GM18520 (cell line): ENCODE measurements around the gene RABL6.
A peak's percentile ranks its signal among the peaks of the same experiment; 100 is the strongest.

Experiments used
- ATAC-seq: cut with Tn5 transposase; IDR thresholded peaks from one replicate; pipeline ENCODE4 v1.9.1; 2021; ENCODE audit not compliant: unreplicated experiment

Gene RABL6

GRCh38 chr9:136845465-136846260 lies 37.9 kb downstream of the RABL6 start:
- ATAC-seq, result no peak

GRCh38 chr9:136846376-136847087 lies 38.8 kb downstream of the RABL6 start:
- no peak for ATAC-seq

- ATAC-seq, result no peak
Observed at GRCh38 chr9:136847088-136847825, 39.5 kb downstream of the RABL6 start.

GRCh38 chr9:136847826-136848392 lies 40.2 kb downstream of the RABL6 start:
- no peak for ATAC-seq

DNA sequence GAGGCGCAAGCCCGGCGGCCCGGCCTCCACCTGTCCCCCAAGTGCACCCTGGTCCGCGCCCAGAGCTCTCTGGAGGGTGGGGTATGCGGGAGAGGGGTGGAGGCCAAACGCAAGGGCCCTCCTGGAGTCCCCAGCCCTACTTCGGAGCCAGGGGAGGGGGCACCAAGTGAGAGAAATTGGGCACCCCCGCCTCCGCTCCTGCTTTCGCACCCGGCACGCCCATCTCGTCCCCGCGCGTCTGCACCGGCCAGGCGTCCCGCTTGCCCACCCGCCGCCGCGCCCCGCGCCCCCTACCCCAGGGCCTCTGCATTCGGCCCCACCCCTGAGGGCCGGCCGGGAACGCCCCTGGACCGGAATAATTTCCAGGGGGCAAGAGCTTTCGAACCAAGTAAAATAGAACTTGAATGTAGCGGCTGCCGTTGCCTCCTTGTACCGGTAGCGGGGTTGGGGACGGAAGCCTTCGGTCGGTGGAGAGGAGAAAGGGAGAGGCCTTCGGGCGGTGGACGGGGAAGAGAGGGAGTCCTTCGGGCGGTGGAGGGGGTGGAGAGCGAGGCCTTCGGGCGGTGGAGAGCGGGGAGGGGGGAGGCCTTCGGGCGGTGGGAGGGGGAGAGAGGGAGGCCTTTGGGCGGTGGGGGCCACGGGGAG lies 40.8 kb downstream of the RABL6 start:
- ATAC-seq, result no peak

GRCh38 chr9:136849038-136849959 lies 41.6 kb downstream of the RABL6 start, which contains the start of gene PHPT1:
Gene PHPT1, plus strand, starts transcription at chr9:136849409. Its CDS starts 22 bp downstream, at chr9:136849431.
- ATAC-seq, result peak; percentile 71

DNA sequence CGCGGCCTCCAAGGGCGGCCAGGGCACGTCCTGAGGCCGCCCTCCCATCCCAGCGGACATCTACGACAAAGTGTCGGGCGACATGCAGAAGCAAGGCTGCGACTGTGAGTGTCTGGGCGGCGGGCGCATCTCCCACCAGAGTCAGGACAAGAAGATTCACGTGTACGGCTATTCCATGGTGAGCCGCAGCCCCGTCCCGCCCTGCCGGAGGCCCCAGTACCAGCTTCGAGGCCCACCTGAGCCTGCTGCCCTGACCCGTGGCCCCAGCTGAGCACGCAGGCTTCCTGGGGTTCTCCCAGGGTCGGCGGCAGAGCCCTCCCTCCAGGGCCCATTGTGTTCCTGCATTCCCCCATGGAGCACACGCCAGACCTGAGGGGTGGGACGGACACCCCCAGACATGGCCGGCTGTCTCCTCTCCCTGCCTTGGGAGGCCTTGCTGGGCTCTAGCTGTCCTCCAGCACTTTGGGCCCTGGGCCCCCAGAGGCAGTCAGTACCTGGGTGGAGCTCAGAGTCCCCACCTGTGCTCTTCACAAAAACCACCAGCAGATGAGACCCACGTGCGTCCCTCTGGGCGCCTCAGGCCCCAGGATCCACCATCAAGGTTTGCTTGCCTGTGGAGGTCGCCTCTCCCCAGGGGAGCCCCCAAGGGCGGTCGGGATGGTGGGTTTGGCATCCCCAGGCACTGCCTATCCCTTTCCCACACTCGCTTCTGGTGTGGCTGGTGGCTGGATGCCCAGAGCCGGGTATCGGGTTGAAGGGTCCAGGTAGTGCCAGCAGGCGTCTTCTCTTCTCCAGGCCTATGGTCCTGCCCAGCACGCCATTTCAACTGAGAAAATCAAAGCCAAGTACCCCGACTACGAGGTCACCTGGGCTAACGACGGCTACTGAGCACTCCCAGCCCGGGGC lies 42.5 kb downstream of the RABL6 start:
- ATAC-seq, result no peak

DNA sequence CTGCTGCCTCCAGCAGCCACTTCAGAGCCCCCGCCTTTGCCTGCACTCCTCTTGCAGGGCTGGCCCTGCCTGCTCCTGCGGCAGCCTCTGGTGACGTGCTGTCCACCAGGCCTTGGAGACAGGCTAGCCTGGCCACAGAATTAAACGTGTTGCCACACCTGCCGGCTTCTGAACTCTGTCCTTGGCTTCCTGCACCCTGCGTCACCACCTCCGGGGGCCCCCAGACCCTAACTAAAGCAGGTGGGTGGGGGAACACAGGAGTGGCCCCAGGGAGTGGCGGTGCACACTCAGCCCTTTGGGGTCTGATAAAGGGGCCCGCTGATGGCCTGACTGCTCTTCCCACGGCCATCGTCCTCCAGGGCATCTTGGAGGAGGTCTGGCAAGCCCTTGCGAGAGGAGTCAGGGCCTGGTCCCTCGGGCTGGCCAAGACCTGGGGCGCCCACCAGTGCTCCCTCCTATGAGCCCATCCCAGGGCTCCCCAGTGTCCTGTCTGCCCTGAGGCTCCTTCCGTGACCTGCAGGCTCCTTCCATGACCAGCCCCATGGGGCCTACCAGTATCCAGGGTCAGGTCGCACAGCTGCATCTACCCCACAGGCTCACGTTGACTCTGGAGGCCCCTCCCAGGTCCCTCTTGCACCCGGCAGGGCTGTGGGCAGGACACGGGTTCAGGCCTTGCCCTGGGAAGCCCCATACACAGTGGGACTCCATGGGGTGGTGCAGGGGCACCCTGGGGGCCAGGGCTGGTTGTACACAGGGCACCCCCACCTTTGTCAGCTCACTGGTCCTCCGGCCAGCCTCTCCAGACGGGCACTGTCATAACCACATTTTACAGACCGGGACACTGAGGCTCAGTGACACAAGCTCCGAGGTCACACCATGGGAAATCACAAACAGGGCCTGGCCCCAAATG lies 43.4 kb downstream of the RABL6 start:
- ATAC-seq, result no peak

DNA sequence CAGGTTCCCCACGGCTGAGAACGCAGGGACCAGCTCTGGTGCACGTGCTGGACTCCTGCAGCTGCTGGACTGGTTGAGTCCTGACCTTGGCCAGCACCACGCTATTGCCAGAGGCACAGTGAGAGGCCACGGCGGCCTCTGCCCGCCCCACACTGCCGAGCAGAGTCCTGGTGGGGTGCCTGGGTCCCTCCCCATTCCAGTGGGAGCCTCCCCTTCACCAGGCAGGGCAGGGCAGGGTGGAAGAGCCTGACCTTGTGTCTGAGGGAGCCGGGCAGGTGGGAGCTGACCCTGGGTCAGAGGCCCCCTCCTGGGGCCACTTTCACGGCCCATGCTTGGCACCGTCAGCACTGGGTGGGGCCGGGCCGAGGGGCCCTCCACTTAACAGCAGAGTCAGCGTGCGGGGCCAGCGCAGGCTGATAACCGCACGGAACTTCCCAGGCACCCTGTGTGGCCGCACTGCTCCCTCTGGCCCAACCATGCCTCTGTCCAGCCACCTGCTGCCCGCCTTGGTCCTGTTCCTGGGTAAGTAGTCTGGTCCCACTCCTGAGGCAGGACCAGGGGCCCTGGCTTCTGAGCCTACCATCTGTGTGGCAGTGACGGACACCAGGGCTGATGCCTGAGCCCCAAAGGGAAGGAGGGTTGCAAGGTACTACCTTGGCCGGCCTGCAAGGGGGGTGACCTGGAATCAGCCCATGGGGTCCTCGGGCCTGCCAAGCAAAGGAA lies 44.4 kb downstream of the RABL6 start, which contains the start of gene MAMDC4:
TSS of gene MAMDC4 (plus strand) at position 406 of the 723 bp plus-strand sequence. CDS start at position 477, 71 bp downstream.
- no peak for ATAC-seq

DNA sequence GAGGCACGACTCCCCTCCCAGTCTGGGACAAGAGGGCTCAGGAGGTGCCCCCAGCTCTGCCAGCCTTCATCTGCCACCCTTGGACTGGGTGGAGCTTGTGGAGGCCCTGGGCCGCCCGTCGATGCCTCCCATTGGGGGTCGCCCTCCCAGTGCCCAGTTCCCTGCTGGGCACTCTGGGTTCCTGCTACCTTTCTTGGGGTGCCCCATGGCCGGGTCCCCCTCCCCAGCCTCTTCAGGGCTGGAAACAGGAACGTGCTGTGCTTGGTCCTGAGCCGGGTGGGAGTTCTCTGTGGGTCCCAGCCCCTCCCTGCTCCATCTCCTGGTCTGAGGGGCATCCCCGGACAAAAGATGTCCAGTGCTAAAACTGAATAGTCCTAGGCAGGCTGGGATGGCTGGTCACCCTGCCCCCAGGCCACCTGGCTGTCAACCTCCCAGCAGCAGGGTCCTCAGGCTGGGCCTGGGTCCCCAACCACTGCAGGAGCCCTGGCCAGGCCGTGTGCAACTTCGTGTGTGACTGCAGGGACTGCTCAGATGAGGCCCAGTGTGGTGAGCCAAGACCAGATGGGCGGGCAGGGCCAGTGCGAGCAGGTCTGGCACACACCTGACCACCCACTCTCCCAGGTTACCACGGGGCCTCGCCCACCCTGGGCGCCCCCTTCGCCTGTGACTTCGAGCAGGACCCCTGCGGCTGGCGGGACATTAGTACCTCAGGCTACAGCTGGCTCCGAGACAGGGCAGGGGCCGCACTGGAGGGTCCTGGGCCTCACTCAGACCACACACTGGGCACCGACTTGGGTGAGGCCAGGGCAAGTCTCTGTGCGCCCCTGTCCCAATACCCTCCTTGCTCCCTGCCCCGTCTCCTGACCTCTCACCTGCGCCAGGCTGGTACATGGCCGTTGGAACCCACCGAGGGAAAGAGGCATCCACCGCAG lies 45.2 kb downstream of the RABL6 start:
- ATAC-seq, result no peak

- no peak for ATAC-seq
Observed at GRCh38 chr9:136853596-136854112, 45.9 kb downstream of the RABL6 start.

DNA sequence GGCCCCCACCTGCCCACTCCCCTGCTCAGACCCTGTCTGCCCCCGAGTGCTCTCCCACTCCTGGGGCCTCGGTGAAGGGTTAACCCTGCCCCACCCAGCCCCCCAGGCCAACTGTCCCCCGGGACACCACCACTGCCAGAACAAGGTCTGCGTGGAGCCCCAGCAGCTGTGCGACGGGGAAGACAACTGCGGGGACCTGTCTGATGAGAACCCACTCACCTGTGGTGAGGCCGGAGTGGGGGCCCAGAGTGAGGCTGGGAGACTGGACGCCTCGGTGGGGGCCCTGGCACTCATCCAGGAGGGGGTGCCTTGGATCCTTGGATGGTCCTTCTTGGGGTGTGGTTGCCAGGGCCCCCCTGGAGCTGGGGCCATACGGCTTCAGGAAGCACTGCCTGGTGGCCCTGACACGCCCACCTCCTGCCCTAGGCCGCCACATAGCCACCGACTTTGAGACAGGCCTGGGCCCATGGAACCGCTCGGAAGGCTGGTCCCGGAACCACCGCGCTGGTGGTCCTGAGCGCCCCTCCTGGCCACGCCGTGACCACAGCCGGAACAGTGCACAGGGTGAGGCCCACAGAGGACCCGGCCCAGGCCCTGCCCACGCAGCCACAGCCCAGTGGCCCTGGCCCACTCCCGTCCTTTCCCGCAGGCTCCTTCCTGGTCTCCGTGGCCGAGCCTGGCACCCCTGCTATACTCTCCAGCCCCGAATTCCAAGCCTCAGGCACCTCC lies 46.5 kb downstream of the RABL6 start:
- ATAC-seq, result no peak

DNA sequence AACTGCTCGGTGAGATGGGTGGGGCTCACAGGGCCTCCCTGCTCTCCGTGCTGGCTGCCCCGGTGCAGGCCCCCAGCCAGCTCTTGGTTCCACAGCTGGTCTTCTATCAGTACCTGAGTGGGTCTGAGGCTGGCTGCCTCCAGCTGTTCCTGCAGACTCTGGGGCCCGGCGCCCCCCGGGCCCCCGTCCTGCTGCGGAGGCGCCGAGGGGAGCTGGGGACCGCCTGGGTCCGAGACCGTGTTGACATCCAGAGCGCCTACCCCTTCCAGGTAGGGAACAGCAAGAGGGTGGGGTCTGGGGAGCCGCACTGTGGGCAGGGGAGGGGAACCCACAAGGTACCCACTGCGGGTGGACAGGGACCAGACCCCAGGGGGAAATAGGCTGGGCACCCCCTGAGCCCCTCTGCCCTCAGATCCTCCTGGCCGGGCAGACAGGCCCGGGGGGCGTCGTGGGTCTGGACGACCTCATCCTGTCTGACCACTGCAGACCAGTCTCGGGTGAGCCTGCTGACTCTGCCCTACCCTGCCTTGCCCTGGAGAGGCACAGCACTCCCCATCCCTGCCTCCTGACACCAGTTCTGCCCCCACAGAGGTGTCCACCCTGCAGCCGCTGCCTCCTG lies 47.2 kb downstream of the RABL6 start:
- ATAC-seq, result no peak

DNA sequence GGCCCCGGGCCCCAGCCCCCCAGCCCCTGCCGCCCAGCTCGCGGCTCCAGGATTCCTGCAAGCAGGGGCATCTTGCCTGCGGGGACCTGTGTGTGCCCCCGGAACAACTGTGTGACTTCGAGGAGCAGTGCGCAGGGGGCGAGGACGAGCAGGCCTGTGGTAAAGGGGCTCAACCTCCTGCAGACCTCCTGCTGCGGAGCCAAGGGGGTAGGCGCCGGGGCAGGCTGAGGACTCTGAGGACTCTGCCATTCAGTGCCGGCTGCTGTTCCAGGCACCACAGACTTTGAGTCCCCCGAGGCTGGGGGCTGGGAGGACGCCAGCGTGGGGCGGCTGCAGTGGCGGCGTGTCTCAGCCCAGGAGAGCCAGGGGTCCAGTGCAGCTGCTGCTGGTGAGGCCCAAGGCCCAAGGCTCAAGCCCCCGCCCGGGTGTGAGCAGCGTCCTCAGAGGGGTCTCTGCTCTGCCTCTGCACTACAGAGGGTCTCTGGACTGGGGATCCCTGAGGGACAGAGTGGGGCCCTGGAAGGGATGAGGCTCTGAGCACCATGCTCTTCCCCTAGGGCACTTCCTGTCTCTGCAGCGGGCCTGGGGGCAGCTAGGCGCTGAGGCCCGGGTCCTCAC lies 47.8 kb downstream of the RABL6 start:
- ATAC-seq, result no peak
